Measurements from ENCODE around the gene DDX10. TPM values are rescaled to one million over a fixed set of nuclear protein-coding genes. Genes with fewer than 3 reads are reported as not detected.

The DDX10 gene
- polyA plus RNA-seq, 1 donor from 2014 or later: 15.9 TPM

DNA sequence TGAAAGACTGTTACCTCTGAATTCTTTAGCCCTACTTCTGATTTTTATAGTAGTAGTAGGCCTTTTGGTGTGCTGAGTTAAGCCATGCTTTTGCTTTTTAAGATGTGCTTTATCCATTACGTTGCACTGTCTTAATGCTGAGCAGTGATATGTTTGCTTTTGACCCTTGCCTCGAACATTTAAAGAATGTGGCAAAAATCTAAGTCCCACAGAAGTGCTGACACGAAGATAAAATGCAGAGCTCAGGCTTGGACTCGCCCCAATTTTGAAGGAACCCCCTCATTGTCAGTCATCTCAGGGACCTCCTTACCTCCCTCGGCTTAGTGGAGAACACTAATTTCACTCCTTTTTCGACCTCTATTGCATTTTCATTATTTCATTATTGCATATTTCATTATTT lies 272.9 kb downstream of the DDX10 start:
- H3K4me2 ChIP-seq (ENCODE audit: low read length): no peak overlapping the region
- H4K20me1 ChIP-seq (ENCODE audit: insufficient read depth): no peaks in the 10 kb centered on the region
- no peak overlapping the region for H2AFZ ChIP-seq (ENCODE audit: low read depth, low read length)
- no peak overlapping the region for H3K9ac ChIP-seq (ENCODE audit: low read length)
- H3K27me3 ChIP-seq (ENCODE audit: insufficient read depth, low read depth, low read length): no peaks in the 10 kb centered on the region
- no peak overlapping the region for H3K27ac ChIP-seq (ENCODE audit: low read length)
- no peaks in the 10 kb centered on the region for H3K9me2 ChIP-seq (ENCODE audit: insufficient read depth, low read length)
- H3K36me3 ChIP-seq (ENCODE audit: insufficient read depth, low read length): no peaks in the 10 kb centered on the region
- H3K79me2 ChIP-seq (replicated peaks; ENCODE audit: insufficient read depth, low read length): no peaks in the 10 kb centered on the region
- H3K9me3 ChIP-seq (ENCODE audit: low read length): no peaks in the 10 kb centered on the region
- TF ChIP-seq, protein P1, sequence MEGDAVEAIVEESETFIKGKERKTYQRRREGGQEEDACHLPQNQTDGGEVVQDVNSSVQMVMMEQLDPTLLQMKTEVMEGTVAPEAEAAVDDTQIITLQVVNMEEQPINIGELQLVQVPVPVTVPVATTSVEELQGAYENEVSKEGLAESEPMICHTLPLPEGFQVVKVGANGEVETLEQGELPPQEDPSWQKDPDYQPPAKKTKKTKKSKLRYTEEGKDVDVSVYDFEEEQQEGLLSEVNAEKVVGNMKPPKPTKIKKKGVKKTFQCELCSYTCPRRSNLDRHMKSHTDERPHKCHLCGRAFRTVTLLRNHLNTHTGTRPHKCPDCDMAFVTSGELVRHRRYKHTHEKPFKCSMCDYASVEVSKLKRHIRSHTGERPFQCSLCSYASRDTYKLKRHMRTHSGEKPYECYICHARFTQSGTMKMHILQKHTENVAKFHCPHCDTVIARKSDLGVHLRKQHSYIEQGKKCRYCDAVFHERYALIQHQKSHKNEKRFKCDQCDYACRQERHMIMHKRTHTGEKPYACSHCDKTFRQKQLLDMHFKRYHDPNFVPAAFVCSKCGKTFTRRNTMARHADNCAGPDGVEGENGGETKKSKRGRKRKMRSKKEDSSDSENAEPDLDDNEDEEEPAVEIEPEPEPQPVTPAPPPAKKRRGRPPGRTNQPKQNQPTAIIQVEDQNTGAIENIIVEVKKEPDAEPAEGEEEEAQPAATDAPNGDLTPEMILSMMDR (IDR thresholded peaks at IDR 0.05; ENCODE audit: poor library complexity, severe bottlenecking): no peak
- TF ChIP-seq EZH2 (IDR thresholded peaks at IDR 0.05; ENCODE audit: borderline replicate concordance, insufficient read depth, low read length, poor library complexity, severe bottlenecking) (no peak), MXI1 (conservative IDR thresholded peaks at IDR 0.05; ENCODE audit: poor library complexity, severe bottlenecking) (no peak)
- H3K4me3 ChIP-seq (ENCODE audit: low read length): no peak overlapping the region
- H3F3A ChIP-seq (ENCODE audit: insufficient read depth, low read length, poor library complexity, severe bottlenecking): no peaks in the 10 kb centered on the region

DNA sequence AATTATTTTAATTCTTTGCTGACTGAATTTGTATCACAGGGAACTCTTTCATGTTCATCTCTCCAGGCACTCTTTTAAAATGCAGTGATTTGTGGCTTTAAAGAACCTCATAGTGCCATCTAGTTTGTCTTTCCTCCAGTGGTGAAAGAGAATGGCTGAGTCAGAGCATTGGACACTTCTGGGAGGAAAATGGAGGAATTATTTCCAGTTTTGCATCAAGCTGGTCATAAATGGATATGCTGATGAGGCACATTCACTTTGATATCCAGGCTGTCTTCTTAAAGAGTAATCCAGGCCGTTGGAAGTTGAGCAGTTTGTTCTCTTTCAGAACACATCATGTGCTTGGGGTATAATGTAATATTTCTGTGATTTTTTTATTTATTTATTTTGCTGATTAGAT lies 273.7 kb downstream of the DDX10 start:
- H4K20me1 ChIP-seq (ENCODE audit: insufficient read depth): no peaks in the 10 kb centered on the region
- no peaks in the 10 kb centered on the region for H3K79me2 ChIP-seq (replicated peaks; ENCODE audit: insufficient read depth, low read length)
- H3K9me2 ChIP-seq (ENCODE audit: insufficient read depth, low read length): no peaks in the 10 kb centered on the region
- no peak overlapping the region for H3K4me3 ChIP-seq (ENCODE audit: low read length)
- no peak overlapping the region for H3K9ac ChIP-seq (ENCODE audit: low read length)
- H3K4me2 ChIP-seq (ENCODE audit: low read length): no peak overlapping the region
- H3K36me3 ChIP-seq (ENCODE audit: insufficient read depth, low read length): no peaks in the 10 kb centered on the region
- no peak overlapping the region for H2AFZ ChIP-seq (ENCODE audit: low read depth, low read length)
- H3K9me3 ChIP-seq (ENCODE audit: low read length): no peaks in the 10 kb centered on the region
- no peaks in the 10 kb centered on the region for H3K27me3 ChIP-seq (ENCODE audit: insufficient read depth, low read depth, low read length)
- no peak for TF ChIP-seq EP300 (conservative IDR thresholded peaks at IDR 0.05; ENCODE audit: poor library complexity, severe bottlenecking)
- no peak for TF ChIP-seq MXI1 (conservative IDR thresholded peaks at IDR 0.05; ENCODE audit: poor library complexity, severe bottlenecking)
- no peak for TF ChIP-seq EZH2 (IDR thresholded peaks at IDR 0.05; ENCODE audit: borderline replicate concordance, insufficient read depth, low read length, poor library complexity, severe bottlenecking)
- TF ChIP-seq TAF1 (IDR thresholded peaks at IDR 0.05; ENCODE audit: low read depth): no peak
- TF ChIP-seq, protein P2, sequence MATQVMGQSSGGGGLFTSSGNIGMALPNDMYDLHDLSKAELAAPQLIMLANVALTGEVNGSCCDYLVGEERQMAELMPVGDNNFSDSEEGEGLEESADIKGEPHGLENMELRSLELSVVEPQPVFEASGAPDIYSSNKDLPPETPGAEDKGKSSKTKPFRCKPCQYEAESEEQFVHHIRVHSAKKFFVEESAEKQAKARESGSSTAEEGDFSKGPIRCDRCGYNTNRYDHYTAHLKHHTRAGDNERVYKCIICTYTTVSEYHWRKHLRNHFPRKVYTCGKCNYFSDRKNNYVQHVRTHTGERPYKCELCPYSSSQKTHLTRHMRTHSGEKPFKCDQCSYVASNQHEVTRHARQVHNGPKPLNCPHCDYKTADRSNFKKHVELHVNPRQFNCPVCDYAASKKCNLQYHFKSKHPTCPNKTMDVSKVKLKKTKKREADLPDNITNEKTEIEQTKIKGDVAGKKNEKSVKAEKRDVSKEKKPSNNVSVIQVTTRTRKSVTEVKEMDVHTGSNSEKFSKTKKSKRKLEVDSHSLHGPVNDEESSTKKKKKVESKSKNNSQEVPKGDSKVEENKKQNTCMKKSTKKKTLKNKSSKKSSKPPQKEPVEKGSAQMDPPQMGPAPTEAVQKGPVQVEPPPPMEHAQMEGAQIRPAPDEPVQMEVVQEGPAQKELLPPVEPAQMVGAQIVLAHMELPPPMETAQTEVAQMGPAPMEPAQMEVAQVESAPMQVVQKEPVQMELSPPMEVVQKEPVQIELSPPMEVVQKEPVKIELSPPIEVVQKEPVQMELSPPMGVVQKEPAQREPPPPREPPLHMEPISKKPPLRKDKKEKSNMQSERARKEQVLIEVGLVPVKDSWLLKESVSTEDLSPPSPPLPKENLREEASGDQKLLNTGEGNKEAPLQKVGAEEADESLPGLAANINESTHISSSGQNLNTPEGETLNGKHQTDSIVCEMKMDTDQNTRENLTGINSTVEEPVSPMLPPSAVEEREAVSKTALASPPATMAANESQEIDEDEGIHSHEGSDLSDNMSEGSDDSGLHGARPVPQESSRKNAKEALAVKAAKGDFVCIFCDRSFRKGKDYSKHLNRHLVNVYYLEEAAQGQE (IDR thresholded peaks at IDR 0.05; ENCODE audit: borderline replicate concordance): no peak
- no peak for TF ChIP-seq RAD21 (conservative IDR thresholded peaks at IDR 0.05)
- TF ChIP-seq, protein P1 (IDR thresholded peaks at IDR 0.05; ENCODE audit: poor library complexity, severe bottlenecking): no peak
- TF ChIP-seq SMC3 (conservative IDR thresholded peaks at IDR 0.05; ENCODE audit: poor library complexity): no peak
- no peak for TF ChIP-seq POLR2AphosphoS5 (IDR thresholded peaks at IDR 0.05)
- H3K27ac ChIP-seq (ENCODE audit: low read length): no peak overlapping the region
- H3F3A ChIP-seq (ENCODE audit: insufficient read depth, low read length, poor library complexity, severe bottlenecking): no peaks in the 10 kb centered on the region
